H9 (cell line): ENCODE results near the gene PTOV1. TPM values are rescaled to one million over a fixed set of nuclear protein-coding genes. Genes with fewer than 3 reads are reported as not detected.
A peak's percentile ranks its signal among the peaks of the same experiment; 100 is the strongest.

Experiments used
- DNase-seq: peaks from one replicate; pipeline ENCODE4 v3.0.0-alpha.2; 2017
- H2AFZ ChIP-seq: one replicate; pipeline ENCODE4 v1.6.1; 2013; ENCODE audit warnings: mild to moderate bottlenecking, low read length, control low read depth, moderate library complexity
- H2AK5ac ChIP-seq: 2 replicates; pipeline ENCODE4 v1.6.1; 2013; ENCODE audit warnings: low read length, control low read depth, mixed read lengths; ENCODE audit not compliant: insufficient read length
- H2BK120ac ChIP-seq: one replicate; pipeline ENCODE4 v1.6.1; 2013; ENCODE audit warnings: low read depth, mild to moderate bottlenecking, low read length, control low read depth, inconsistent platforms; ENCODE audit not compliant: poor library complexity, severe bottlenecking
- H2BK12ac ChIP-seq: 2 replicates; pipeline ENCODE4 v1.6.1; 2013; ENCODE audit warnings: low read length, control low read depth, mixed read lengths, low read depth; ENCODE audit not compliant: insufficient read length
- H2BK15ac ChIP-seq: 2 replicates; pipeline ENCODE4 v1.6.1; 2013; ENCODE audit warnings: low read depth, low read length, control low read depth
- H2BK20ac ChIP-seq: one replicate; pipeline ENCODE4 v1.6.1; 2013; ENCODE audit warnings: low read depth, mild to moderate bottlenecking, low read length, control low read depth, inconsistent platforms; ENCODE audit not compliant: poor library complexity, severe bottlenecking
- H2BK5ac ChIP-seq: 2 replicates; pipeline ENCODE4 v1.6.1; 2013; ENCODE audit warnings: low read length, control low read depth, mixed read lengths; ENCODE audit not compliant: insufficient read length
- H3K14ac ChIP-seq: 2 replicates; pipeline ENCODE4 v1.6.1; 2013; ENCODE audit warnings: low read length, control low read depth; ENCODE audit not compliant: insufficient read depth
- H3K18ac ChIP-seq: 2 replicates; pipeline ENCODE4 v1.6.1; 2013; ENCODE audit warnings: low read depth, mild to moderate bottlenecking, mixed read lengths, low read length, control low read depth; ENCODE audit not compliant: insufficient read length
- H3K23ac ChIP-seq: 2 replicates; pipeline ENCODE4 v1.6.1; 2013; ENCODE audit warnings: low read length, control low read depth, mixed read lengths, low read depth; ENCODE audit not compliant: insufficient read length
- H3K23me2 ChIP-seq: 2 replicates; pipeline ENCODE4 v1.6.1; 2013; ENCODE audit warnings: low read depth, mild to moderate bottlenecking, mixed read lengths, low read length, control low read depth; ENCODE audit not compliant: insufficient read length, poor library complexity, severe bottlenecking
- H3K27ac ChIP-seq: 2 replicates; pipeline ENCODE4 v1.5.1; 2013; ENCODE audit warnings: low read length, control low read depth, mixed read lengths, low read depth; ENCODE audit not compliant: insufficient read length
- H3K27me3 ChIP-seq: 2 replicates; pipeline ENCODE4 v1.6.1; 2013; ENCODE audit warnings: low read length, control low read depth, inconsistent platforms; ENCODE audit not compliant: insufficient read depth
- H3K4ac ChIP-seq: 2 replicates; pipeline ENCODE4 v1.6.1; 2013; ENCODE audit warnings: low read depth, mild to moderate bottlenecking, control low read depth, inconsistent platforms, low read length, moderate library complexity
- H3K4me1 ChIP-seq: 2 replicates; pipeline ENCODE4 v1.6.1; 2013; ENCODE audit warnings: low read length, control low read depth, inconsistent platforms; ENCODE audit not compliant: insufficient read depth
- H3K4me2 ChIP-seq: 2 replicates; pipeline ENCODE4 v1.6.1; 2013; ENCODE audit warnings: low read length, control low read depth, mixed read lengths; ENCODE audit not compliant: insufficient read length, insufficient read depth
- H3K56ac ChIP-seq: 2 replicates; pipeline ENCODE4 v1.6.1; 2013; ENCODE audit warnings: low read depth, mild to moderate bottlenecking, mixed read lengths, low read length, control low read depth; ENCODE audit not compliant: insufficient read length
- H3K79me1 ChIP-seq: 2 replicates; pipeline ENCODE4 v1.6.1; 2013; ENCODE audit warnings: low read depth, mild to moderate bottlenecking, moderate library complexity, low read length, control low read depth, inconsistent platforms; ENCODE audit not compliant: insufficient read depth, poor library complexity, severe bottlenecking
- H3K79me2 ChIP-seq: 2 replicates; pipeline ENCODE4 v1.6.1; 2013; ENCODE audit warnings: low read length, control low read depth, inconsistent platforms; ENCODE audit not compliant: insufficient read depth
- H3K9ac ChIP-seq: 2 replicates; pipeline ENCODE4 v1.6.1; 2013; ENCODE audit warnings: low read length, control low read depth, mixed read lengths; ENCODE audit not compliant: insufficient read length; ENCODE audit errors: extremely low read depth
- H3K9me3 ChIP-seq: one replicate; pipeline ENCODE4 v1.6.1; 2013; ENCODE audit warnings: low read depth, low read length, inconsistent platforms; ENCODE audit not compliant: control insufficient read depth
- H3T11ph ChIP-seq: one replicate; pipeline ENCODE4 v1.6.1; 2013; ENCODE audit warnings: mild to moderate bottlenecking, low read length, control low read depth, inconsistent platforms
- H4K20me1 ChIP-seq: one replicate; pipeline ENCODE4 v1.6.1; 2013; ENCODE audit not compliant: control insufficient read depth, insufficient read length, insufficient read depth
- H4K5ac ChIP-seq: 2 replicates; pipeline ENCODE4 v1.6.1; 2013; ENCODE audit warnings: low read depth, mild to moderate bottlenecking, mixed read lengths, low read length, control low read depth; ENCODE audit not compliant: insufficient read length
- H4K8ac ChIP-seq: replicated peaks from 2 replicates; pipeline ENCODE4 v1.6.1; 2013; ENCODE audit warnings: low read length, control low read depth, mixed read lengths, low read depth; ENCODE audit not compliant: insufficient read length
- H4K91ac ChIP-seq: 2 replicates; pipeline ENCODE4 v1.6.1; 2013; ENCODE audit warnings: low read depth, mild to moderate bottlenecking, moderate library complexity, mixed read lengths, low read length, control low read depth; ENCODE audit not compliant: insufficient read length
- H3K27ac Mint-ChIP-seq, 3 experiments: 2 replicates in 2 of 3; 3 replicates in 1 of 3; pipeline ENCODE4 v1.8.0; 2020 to 2021; ENCODE audit warnings: mixed read lengths in 3 of 3, mild to moderate bottlenecking in 1 of 3, moderate library complexity in 1 of 3
- H3K27me3 Mint-ChIP-seq: 2 replicates; pipeline ENCODE4 v1.8.0; 2021; ENCODE audit warnings: low read depth, mild to moderate bottlenecking, moderate library complexity, mixed read lengths
- H3K36me3 Mint-ChIP-seq, 3 experiments: 2 replicates in 2 of 3; 3 replicates in 1 of 3; pipeline ENCODE4 v1.8.0; 2020 to 2021; ENCODE audit warnings: low read depth in 3 of 3, mixed read lengths in 3 of 3; ENCODE audit not compliant: insufficient read depth in 1 of 3
- H3K4me1 Mint-ChIP-seq, 2 experiments: 2 replicates each; pipeline ENCODE4 v1.8.0; 2020; ENCODE audit warnings: mixed read lengths in 2 of 2
- H3K4me3 Mint-ChIP-seq, 2 experiments: 2 replicates in 1 of 2; 3 replicates in 1 of 2; pipeline ENCODE4 v1.8.0; 2020 to 2021; ENCODE audit warnings: mild to moderate bottlenecking in 2 of 2, mixed read lengths in 2 of 2, moderate library complexity in 1 of 2
- H3K9me3 Mint-ChIP-seq, 2 experiments: 2 replicates in 1 of 2; 3 replicates in 1 of 2; pipeline ENCODE4 v1.8.0; 2020; ENCODE audit warnings: mild to moderate bottlenecking in 2 of 2, mixed read lengths in 2 of 2, moderate library complexity in 1 of 2
- CTCF ChIP-seq: fragments of 200-600 bp; sonication (generic); conservative IDR thresholded peaks from 3 replicates; pipeline ENCODE4 v1.8.0; 2021; ENCODE audit warnings: antibody characterized with exemption, mild to moderate bottlenecking
- WGBS: extraction: QIAGEN DNeasy Blood & Tissue Kit; methylation state at CpG from one replicate; pipeline ENCODE4 v1.1.7; 2013; ENCODE audit warnings: missing lambda C conversion rate, low lambda C conversion rate, mixed read lengths; ENCODE audit not compliant: insufficient read length; ENCODE audit errors: extremely low coverage; 5-methylcytosine and 5-hydroxymethylcytosine counted together
- total RNA-seq: library from RNA; stranded (reverse); gene quantifications from 2 replicates; pipeline ENCODE4 v1.2.1, GENCODE V29; 2021

PTOV1 gene
- total RNA-seq, 1 experiment from 2014 or later: 309 TPM

- no peak overlapping the region for H2BK5ac ChIP-seq
- peak overlapping the region; percentile 65 for H3K4me2 ChIP-seq
- no peaks in the 10 kb centered on the region; the same call in 1 of the 2 replicates for H3K4me1 ChIP-seq
- WGBS: no CpG with 5 or more reads among the region's 15 CpGs
- H3K56ac ChIP-seq: no peak overlapping the region
- peaks cover 3% of the 10 kb centered on the region for H4K20me1 ChIP-seq
- no peak overlapping the region for H3K4ac ChIP-seq
- no peak overlapping the region for H3K27ac ChIP-seq
- H3K27ac Mint-ChIP-seq: no peak overlapping the region
- no peak overlapping the region for H2AK5ac ChIP-seq
- H3K23ac ChIP-seq: no peak overlapping the region
- no peak overlapping the region for H4K5ac ChIP-seq
- no peak overlapping the region for H2BK20ac ChIP-seq
- no peak overlapping the region for H4K91ac ChIP-seq
- no peak overlapping the region for H2AFZ ChIP-seq
- H4K8ac ChIP-seq: no peak overlapping the region
- H3K9me3 Mint-ChIP-seq: peaks cover 0 to 4% of the 10 kb centered on the region in 2 experiments; a peak in 2 of 5 replicates
- DNase-seq: no peak
- H3K9me3 ChIP-seq: no peaks in the 10 kb centered on the region
- H3K4me3 Mint-ChIP-seq: peak overlapping the region; percentile 81 to 90
- peak overlapping the region; percentile 66 for H3K9ac ChIP-seq
- H3K36me3 Mint-ChIP-seq: peaks cover 25 to 36% (median 26%) of the 10 kb centered on the region in 3 experiments
- no peaks in the 10 kb centered on the region for H3K27me3 ChIP-seq
- H3K18ac ChIP-seq: no peak overlapping the region
- H2BK120ac ChIP-seq: no peak overlapping the region
- peaks cover 11% of the 10 kb centered on the region for H3K79me1 ChIP-seq
- H2BK15ac ChIP-seq: no peak overlapping the region
- H3T11ph ChIP-seq: no peak overlapping the region
- peaks cover 10% of the 10 kb centered on the region for H3K23me2 ChIP-seq
- TF ChIP-seq CTCF: no peak
- H3K14ac ChIP-seq: no peak overlapping the region
- no peaks in the 10 kb centered on the region; the same call in 1 of the 2 replicates for H3K27me3 Mint-ChIP-seq
- H2BK12ac ChIP-seq: no peak overlapping the region
- peaks cover 22 to 27% of the 10 kb centered on the region in 2 experiments for H3K4me1 Mint-ChIP-seq
- H3K79me2 ChIP-seq: peaks cover 9% of the 10 kb centered on the region; the same call in 1 of the 2 replicates
Measured at GRCh38 chr19:49849433-49850220, 1.3 kb upstream of the PTOV1 start.
